Testis (tissue), 2 donors: ENCODE measurements around the gene ALDH1A3.

Experiments used
- CTCF ChIP-seq, 3 experiments: fragments of 450-650 bp in 2 of 3; fragments of 200-600 bp in 1 of 3; sonication (generic) in 1 of 3; IDR thresholded peaks; one replicate each; pipeline ENCODE4 v1.5.1; 2016 to 2019; ENCODE audit warnings: antibody characterized with exemption in 3 of 3, mild to moderate bottlenecking in 2 of 3, moderate library complexity in 1 of 3
- POLR2A ChIP-seq: fragments of 450-650 bp; IDR thresholded peaks from one replicate; pipeline ENCODE4 v1.6.1; 2017; ENCODE audit warnings: antibody characterized with exemption, mild to moderate bottlenecking, moderate library complexity

GRCh38 chr15:100866386-100867330 is 13.0 kb upstream of the ALDH1A3 start:
- TF ChIP-seq CTCF (IDR thresholded peaks at IDR 0.05) = no peak
- TF ChIP-seq POLR2A = no peak
